CD8-positive, alpha-beta memory T cell (primary cell): Measurements from ENCODE around the gene LENG8. TPM values are rescaled to one million over a fixed set of nuclear protein-coding genes. Genes with fewer than 3 reads are reported as not detected.

Experiments used
- CTCF ChIA-PET: fragments of 350-600 bp; sonication (Branson Sonifier 250); formaldehyde crosslinking; loops from one replicate; lab custom pipeline; 2021; ENCODE audit warnings: antibody characterized with exemption; lab: Charles Lee
- POLR2A ChIA-PET: fragments of 350-600 bp; sonication (Branson Sonifier 250); formaldehyde crosslinking; loops from one replicate; lab custom pipeline; 2021; ENCODE audit warnings: antibody characterized with exemption; lab: Charles Lee
- DNase-seq, 5 donors: peaks; one replicate each; pipeline versions ENCODE4 v3.0.0 to v3.0.0-alpha.2; 2020 to 2022; ENCODE audit warnings: mixed read lengths in 1 of 5
- H3K27ac ChIP-seq: one replicate; pipeline ENCODE4 v1.7.0; 2013; ENCODE audit warnings: low read depth, mild to moderate bottlenecking, low read length, moderate library complexity
- H3K27me3 ChIP-seq: 2 replicates; pipeline ENCODE4 v1.7.0; 2013; ENCODE audit warnings: low read length, mild to moderate bottlenecking; ENCODE audit not compliant: insufficient read depth, poor library complexity, severe bottlenecking
- H3K36me3 ChIP-seq: 2 replicates; pipeline ENCODE4 v1.7.0; 2013; ENCODE audit warnings: mild to moderate bottlenecking, low read length, moderate library complexity; ENCODE audit not compliant: insufficient read depth
- H3K4me1 ChIP-seq: 2 replicates; pipeline ENCODE4 v1.7.0; 2013; ENCODE audit warnings: mild to moderate bottlenecking, low read length, moderate library complexity; ENCODE audit not compliant: insufficient read depth
- H3K4me3 ChIP-seq: 2 replicates; pipeline ENCODE4 v1.7.0; 2013; ENCODE audit warnings: mild to moderate bottlenecking, low read length
- H3K9me3 ChIP-seq: 2 replicates; pipeline ENCODE4 v1.7.0; 2013; ENCODE audit warnings: mild to moderate bottlenecking, low read length
- H3K27ac Mint-ChIP-seq, 8 donors: one replicate each; pipeline ENCODE4 v1.8.0; 2020 to 2021; ENCODE audit warnings: mixed read lengths in 8 of 8, mild to moderate bottlenecking in 6 of 8, inconsistent platforms in 3 of 8, moderate library complexity in 3 of 8
- H3K27me3 Mint-ChIP-seq, 2 donors: one replicate each; pipeline ENCODE4 v1.8.0; 2020 to 2021; ENCODE audit warnings: mixed read lengths in 2 of 2, mild to moderate bottlenecking in 1 of 2, moderate library complexity in 1 of 2
- H3K36me3 Mint-ChIP-seq, 3 donors: one replicate each; pipeline ENCODE4 v1.8.0; 2020 to 2021; ENCODE audit warnings: mixed read lengths in 3 of 3, inconsistent platforms in 1 of 3, mild to moderate bottlenecking in 1 of 3
- H3K4me1 Mint-ChIP-seq, 3 donors: one replicate each; pipeline ENCODE4 v1.8.0; 2020 to 2021; ENCODE audit warnings: mixed read lengths in 3 of 3, inconsistent platforms in 1 of 3, mild to moderate bottlenecking in 1 of 3
- H3K4me3 Mint-ChIP-seq, 7 donors: one replicate each; pipeline ENCODE4 v1.8.0; 2020 to 2021; ENCODE audit warnings: mixed read lengths in 7 of 7, mild to moderate bottlenecking in 6 of 7, moderate library complexity in 4 of 7, inconsistent platforms in 2 of 7
- H3K9me3 Mint-ChIP-seq, 5 donors: one replicate each; pipeline ENCODE4 v1.8.0; 2020 to 2022; ENCODE audit warnings: mixed read lengths in 5 of 5, mild to moderate bottlenecking in 3 of 5, moderate library complexity in 2 of 5, inconsistent platforms in 1 of 5
- polyA plus RNA-seq: library from polyadenylated mRNA; unstranded; fragments of 300-500 nt; fragmentation: Illumina TruSeq; gene quantifications from one replicate; pipeline ENCODE4 v1.2.3, GENCODE V29; 2021
- total RNA-seq, 2 experiments: library from RNA; stranded (reverse); gene quantifications; one replicate each; pipeline ENCODE4 v1.2.3, GENCODE V29; 2021

The LENG8 gene
- total and polyA plus RNA-seq, 3 experiments from 2014 or later: 8.0 to 144 (median 132) TPM

DNA sequence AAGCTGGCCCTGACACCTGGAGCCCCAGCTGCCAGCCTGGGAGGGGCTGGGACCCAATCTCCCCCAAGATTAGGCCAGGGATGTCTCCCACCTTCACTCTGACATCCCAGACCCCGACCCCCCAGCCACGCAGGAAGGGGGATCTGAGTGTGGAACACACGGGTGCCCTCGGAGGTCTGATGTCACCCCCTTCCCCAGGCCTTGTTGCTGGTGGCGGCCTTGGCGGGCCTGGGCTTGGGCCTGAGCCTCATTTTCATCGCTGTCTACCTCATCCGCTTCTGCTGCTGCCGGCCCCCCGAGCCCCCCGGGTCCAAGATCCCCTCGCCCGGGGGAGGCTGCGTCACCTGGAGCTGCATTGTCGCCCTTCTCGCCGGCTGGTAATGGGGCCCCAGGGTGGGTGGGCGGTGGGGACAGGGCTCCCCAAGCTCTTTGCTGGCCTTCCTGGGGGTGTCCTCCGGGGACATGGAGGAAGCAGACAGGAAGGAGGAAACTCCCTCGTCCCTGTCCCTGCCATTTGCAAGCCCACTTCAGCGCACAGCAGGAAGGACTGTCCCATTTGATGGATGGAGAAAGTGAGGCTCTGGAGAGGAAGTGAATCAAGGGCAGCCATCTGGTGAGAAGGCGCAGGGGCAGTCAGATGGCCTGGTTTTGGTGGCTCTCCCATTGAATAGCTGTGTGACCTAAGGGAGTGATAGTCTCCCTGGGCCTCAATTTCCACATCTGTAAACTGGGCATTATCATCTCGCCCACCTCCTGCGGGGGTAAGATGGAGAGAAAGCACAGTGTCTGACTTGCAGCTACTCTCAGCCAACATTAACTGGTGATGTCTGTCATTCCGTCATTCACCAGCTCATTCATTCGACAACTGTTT is 29.8 kb upstream of the LENG8 start:
- H3K4me3 ChIP-seq: no peak overlapping the region
- H3K27me3 Mint-ChIP-seq: peaks cover 29 to 48% of the 10 kb centered on the region in 2 donors
- H3K36me3 ChIP-seq: no peaks in the 10 kb centered on the region
- H3K36me3 Mint-ChIP-seq: peaks cover 0 to 2% (median under 1%) of the 10 kb centered on the region in 3 donors
- DNase-seq: no peak
- H3K4me3 Mint-ChIP-seq: no peak overlapping the region
- peaks cover 12% of the 10 kb centered on the region for H3K4me1 ChIP-seq
- H3K4me1 Mint-ChIP-seq: peaks cover 16 to 17% (median 17%) of the 10 kb centered on the region in 3 donors
- no peaks in the 10 kb centered on the region for H3K9me3 ChIP-seq
- H3K27ac Mint-ChIP-seq: no peak overlapping the region
- no peak overlapping the region for H3K27ac ChIP-seq
- H3K9me3 Mint-ChIP-seq: peaks cover 0 to under 1% (median 0%) of the 10 kb centered on the region in 5 donors
- CTCF ChIA-PET: interaction anchor here (0.8 kb wide), 1 partner anchor 59 kb away, joined by 3 read pairs; no protein-coding TSS in a partner anchor
- POLR2A ChIA-PET: no interaction called here
- peaks cover 27% of the 10 kb centered on the region for H3K27me3 ChIP-seq

DNA sequence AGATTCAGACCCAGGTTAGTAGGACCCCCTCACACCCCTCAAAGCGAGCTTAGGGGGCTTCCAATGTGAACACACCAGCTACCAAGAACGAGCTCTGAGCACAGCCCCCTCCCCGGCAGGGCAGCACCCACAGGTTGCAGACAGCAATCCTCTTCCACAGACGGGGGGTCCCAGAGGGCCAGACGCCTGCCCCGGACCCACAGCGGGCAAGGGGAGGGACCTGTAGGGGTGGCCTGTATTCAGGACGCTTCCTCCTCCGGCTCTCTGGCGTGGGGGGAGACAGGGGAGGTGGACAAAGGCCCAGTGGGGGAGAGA is 29.0 kb upstream of the LENG8 start:
- no peak for DNase-seq
- ChIA-PET CTCF (interaction anchor here (1.6 kb wide), 1 partner anchor 13 kb away, joined by 3 read pairs; no protein-coding TSS in a partner anchor), POLR2A (no interaction called here)
- H3K36me3 Mint-ChIP-seq: no peaks in the 10 kb centered on the region
- no peaks in the 10 kb centered on the region for H3K9me3 Mint-ChIP-seq
- H3K9me3 ChIP-seq: no peaks in the 10 kb centered on the region
- no peak overlapping the region for H3K4me3 ChIP-seq
- H3K4me1 ChIP-seq: peaks cover 12% of the 10 kb centered on the region
- H3K27ac ChIP-seq: no peak overlapping the region
- no peak overlapping the region for H3K4me3 Mint-ChIP-seq
- H3K27me3 Mint-ChIP-seq: peaks cover 27 to 48% of the 10 kb centered on the region in 2 donors
- H3K27ac Mint-ChIP-seq: no peak overlapping the region
- H3K4me1 Mint-ChIP-seq: peaks cover 16 to 17% (median 17%) of the 10 kb centered on the region in 3 donors
- no peaks in the 10 kb centered on the region for H3K36me3 ChIP-seq
- peaks cover 19% of the 10 kb centered on the region for H3K27me3 ChIP-seq

DNA sequence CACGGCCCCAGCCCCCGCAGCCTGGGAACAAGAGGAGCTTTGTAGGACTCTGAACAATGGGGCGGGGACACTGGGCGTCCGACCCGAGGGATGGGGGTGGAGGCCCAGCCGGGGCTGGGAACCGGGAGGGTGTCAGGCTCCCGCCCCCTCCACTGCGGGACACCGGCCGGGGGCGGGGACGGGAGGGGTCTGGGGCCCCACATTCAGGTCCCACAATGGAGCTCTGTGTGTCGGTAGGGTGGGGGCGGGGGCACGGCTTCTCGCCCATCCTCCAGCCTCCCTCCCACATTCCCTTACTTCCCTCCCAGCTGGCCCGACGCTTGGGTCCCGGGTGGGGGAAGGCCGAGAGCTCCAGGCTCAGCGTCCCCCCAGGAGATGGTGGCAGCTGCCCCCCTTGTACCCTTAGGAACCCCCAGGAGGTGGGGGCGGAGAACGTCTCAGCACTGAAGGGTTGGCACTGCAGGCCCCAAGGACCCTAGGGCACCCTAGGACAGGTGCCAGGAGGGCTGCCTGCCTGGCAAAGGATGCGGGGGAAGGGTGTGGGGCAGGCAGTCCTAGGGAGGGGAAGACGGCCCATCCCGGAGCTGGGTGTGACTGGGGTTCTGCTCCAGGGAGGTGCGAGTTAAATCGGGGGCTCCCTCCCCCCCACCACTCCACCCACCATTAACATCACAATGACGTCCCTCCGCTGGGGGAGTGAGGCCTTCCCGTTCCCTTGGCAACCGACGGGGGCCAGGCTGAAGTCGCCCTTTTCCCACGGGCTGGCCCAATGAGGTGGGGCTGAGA is 28.4 kb upstream of the LENG8 start:
- no peak for DNase-seq
- Histone ChIP-seq H3K36me3 (no peaks in the 10 kb centered on the region), H3K27me3 (peaks cover 19% of the 10 kb centered on the region), H3K4me1 (peaks cover 12% of the 10 kb centered on the region), H3K4me3 (no peak overlapping the region), H3K9me3 (no peaks in the 10 kb centered on the region), H3K27ac (no peak overlapping the region)
- ChIA-PET CTCF (interaction anchor here (1.6 kb wide), 1 partner anchor 13 kb away, joined by 3 read pairs; no protein-coding TSS in a partner anchor), POLR2A (no interaction called here)
- peaks cover 16 to 17% (median 17%) of the 10 kb centered on the region in 3 donors for H3K4me1 Mint-ChIP-seq
- peaks cover 30 to 51% of the 10 kb centered on the region in 2 donors for H3K27me3 Mint-ChIP-seq
- H3K9me3 Mint-ChIP-seq: no peaks in the 10 kb centered on the region
- no peaks in the 10 kb centered on the region for H3K36me3 Mint-ChIP-seq
- H3K4me3 Mint-ChIP-seq: no peak overlapping the region
- H3K27ac Mint-ChIP-seq: no peak overlapping the region

DNA sequence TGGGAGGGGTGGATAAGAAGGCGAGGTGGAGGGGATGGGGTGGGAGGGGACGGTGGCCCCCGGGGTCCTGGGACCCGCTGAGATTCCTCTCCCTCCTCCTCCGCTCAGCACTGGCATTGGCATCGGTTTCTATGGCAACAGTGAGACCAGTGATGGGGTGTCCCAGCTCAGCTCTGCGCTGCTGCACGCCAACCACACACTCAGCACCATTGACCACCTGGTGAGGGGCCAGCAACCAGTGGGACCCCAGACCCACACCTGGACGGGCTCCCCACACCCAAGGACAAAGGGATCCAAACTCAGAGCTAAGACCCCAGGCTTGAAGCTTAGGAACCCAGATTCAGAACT is 27.9 kb upstream of the LENG8 start:
- H3K4me1 Mint-ChIP-seq: peaks cover 15 to 17% (median 16%) of the 10 kb centered on the region in 3 donors
- ChIA-PET CTCF (interaction anchor here (1.6 kb wide), 1 partner anchor 12 kb away, joined by 3 read pairs; no protein-coding TSS in a partner anchor), POLR2A (no interaction called here)
- Histone ChIP-seq H3K4me1 (peaks cover 12% of the 10 kb centered on the region), H3K9me3 (no peaks in the 10 kb centered on the region), H3K27ac (no peak overlapping the region), H3K36me3 (no peaks in the 10 kb centered on the region), H3K4me3 (no peak overlapping the region), H3K27me3 (peaks cover 15% of the 10 kb centered on the region)
- no peak for DNase-seq
- H3K4me3 Mint-ChIP-seq: no peak overlapping the region
- peaks cover 35 to 47% of the 10 kb centered on the region in 2 donors for H3K27me3 Mint-ChIP-seq
- H3K27ac Mint-ChIP-seq: peak overlapping the region in 1 of 8 donors; percentile 87
- H3K9me3 Mint-ChIP-seq: no peaks in the 10 kb centered on the region
- no peaks in the 10 kb centered on the region for H3K36me3 Mint-ChIP-seq

DNA sequence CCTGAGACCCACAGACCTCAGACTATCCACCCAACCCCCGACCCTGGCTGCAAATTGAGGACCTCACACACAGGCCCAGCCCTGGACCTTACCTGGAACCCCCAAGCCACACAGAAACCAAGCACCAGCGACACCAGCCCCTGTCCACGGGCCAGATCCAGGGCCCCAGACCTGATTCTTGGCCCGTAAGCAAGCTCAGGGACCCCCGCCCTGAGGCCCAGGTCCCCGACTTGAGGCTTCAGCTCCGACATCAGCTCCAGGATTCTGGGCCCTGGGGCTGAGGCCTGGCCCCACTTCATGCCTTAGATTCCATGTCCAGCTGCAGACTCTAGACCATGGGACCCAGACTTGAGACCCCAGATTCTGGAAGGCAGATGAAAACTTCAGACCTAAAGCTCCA is 27.5 kb upstream of the LENG8 start:
- H3K4me3 ChIP-seq: no peak overlapping the region
- no peak overlapping the region for H3K4me3 Mint-ChIP-seq
- peaks cover 36 to 51% of the 10 kb centered on the region in 2 donors for H3K27me3 Mint-ChIP-seq
- H3K9me3 Mint-ChIP-seq: no peaks in the 10 kb centered on the region
- H3K4me1 ChIP-seq: peaks cover 12% of the 10 kb centered on the region
- peaks cover 15% of the 10 kb centered on the region for H3K27me3 ChIP-seq
- no peak overlapping the region for H3K27ac ChIP-seq
- DNase-seq: no peak
- CTCF ChIA-PET: interaction anchor here (1.6 kb wide), 1 partner anchor 12 kb away, joined by 3 read pairs; no protein-coding TSS in a partner anchor
- POLR2A ChIA-PET: no interaction called here
- H3K9me3 ChIP-seq: no peaks in the 10 kb centered on the region
- H3K36me3 ChIP-seq: no peaks in the 10 kb centered on the region
- peaks cover 15 to 17% (median 16%) of the 10 kb centered on the region in 3 donors for H3K4me1 Mint-ChIP-seq
- H3K36me3 Mint-ChIP-seq: no peaks in the 10 kb centered on the region
- H3K27ac Mint-ChIP-seq: peak overlapping the region in 1 of 8 donors; percentile 87

DNA sequence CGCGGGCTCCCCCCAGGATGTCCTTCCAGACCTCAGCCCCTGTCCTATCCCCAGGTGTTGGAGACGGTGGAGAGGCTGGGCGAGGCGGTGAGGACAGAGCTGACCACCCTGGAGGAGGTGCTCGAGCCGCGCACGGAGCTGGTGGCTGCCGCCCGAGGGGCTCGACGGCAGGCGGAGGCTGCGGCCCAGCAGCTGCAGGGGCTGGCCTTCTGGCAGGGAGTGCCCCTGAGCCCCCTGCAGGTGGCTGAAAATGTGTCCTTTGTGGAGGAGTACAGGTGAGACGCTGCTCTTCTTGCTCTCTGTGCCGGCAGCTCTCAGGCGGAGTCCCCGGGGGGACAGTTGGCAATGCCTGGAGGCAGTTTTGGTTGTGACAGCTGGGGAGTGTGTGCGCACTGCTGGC is 26.9 kb upstream of the LENG8 start:
- ChIA-PET CTCF (no interaction called here), POLR2A (interaction anchor here (0.7 kb wide), 1 partner anchor 21 kb away, joined by 4 read pairs; no protein-coding TSS in a partner anchor)
- no peak overlapping the region for H3K4me3 Mint-ChIP-seq
- H3K27me3 Mint-ChIP-seq: peaks cover 34 to 51% of the 10 kb centered on the region in 2 donors
- Histone ChIP-seq H3K27ac (no peak overlapping the region), H3K9me3 (no peaks in the 10 kb centered on the region), H3K27me3 (peaks cover 15% of the 10 kb centered on the region), H3K4me1 (peaks cover 12% of the 10 kb centered on the region), H3K4me3 (no peak overlapping the region), H3K36me3 (no peaks in the 10 kb centered on the region)
- no peaks in the 10 kb centered on the region for H3K36me3 Mint-ChIP-seq
- no peak overlapping the region for H3K27ac Mint-ChIP-seq
- H3K4me1 Mint-ChIP-seq: peaks cover 13 to 14% (median 14%) of the 10 kb centered on the region in 3 donors
- no peaks in the 10 kb centered on the region for H3K9me3 Mint-ChIP-seq
- DNase-seq: no peak

DNA sequence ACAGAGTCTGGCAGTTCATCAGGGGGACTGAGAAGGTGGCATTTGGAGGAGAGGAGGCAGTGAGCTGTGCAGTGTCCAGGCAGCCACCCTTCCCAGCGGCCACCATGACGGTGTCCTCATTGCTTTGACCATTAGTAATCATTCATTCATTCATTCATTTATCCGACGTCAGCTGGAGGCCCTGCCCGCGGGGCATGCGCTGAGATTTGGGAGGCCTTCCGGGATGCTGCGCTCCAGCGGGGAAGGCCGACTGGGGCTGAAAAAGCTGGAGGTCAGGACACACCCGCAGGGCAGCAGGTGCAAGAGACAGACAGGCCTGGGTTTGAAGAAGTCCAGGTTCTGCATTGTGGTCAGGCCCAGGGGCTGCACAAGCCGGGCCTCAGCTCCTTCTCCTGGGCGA is 24.8 kb upstream of the LENG8 start:
- Mint-ChIP-seq H3K4me3 (no peak overlapping the region), H3K27ac (no peak overlapping the region), H3K27me3 (peaks cover 39 to 46% of the 10 kb centered on the region in 2 donors), H3K36me3 (no peaks in the 10 kb centered on the region), H3K4me1 (no peaks in the 10 kb centered on the region), H3K9me3 (no peaks in the 10 kb centered on the region)
- Histone ChIP-seq H3K27ac (no peak overlapping the region), H3K36me3 (no peaks in the 10 kb centered on the region), H3K9me3 (no peaks in the 10 kb centered on the region), H3K27me3 (peaks cover 9% of the 10 kb centered on the region), H3K4me1 (no peaks in the 10 kb centered on the region), H3K4me3 (no peak overlapping the region)
- no peak for DNase-seq
- ChIA-PET POLR2A (no interaction called here), CTCF (no interaction called here)
